Natural killer cell (primary cell): ENCODE results near the gene CA12. TPM values are rescaled to one million over a fixed set of nuclear protein-coding genes. Genes with fewer than 3 reads are reported as not detected.

Experiments
- ATAC-seq, 3 donors: fragments of 150-1000 bp in 2 of 3; fragments of 200-7000 bp in 1 of 3; cut with Tn5 transposase; 1 replicate in 1 of 3; 2 replicates in 2 of 3; pipeline ENCODE4 v1.10.0; 2021; ENCODE audit warnings: mild to moderate bottlenecking in 2 of 3, moderate library complexity in 2 of 3
- DNase-seq, 2 donors: peaks; one replicate each; pipeline versions ENCODE4 v3.0.0 to v3.0.0-alpha.2; 2013 to 2021; ENCODE audit warnings: mixed read lengths in 1 of 2
- H3K27ac ChIP-seq: one replicate; pipeline ENCODE4 v1.5.1; 2013; ENCODE audit warnings: mild to moderate bottlenecking, low read length
- H3K27me3 ChIP-seq: one replicate; pipeline ENCODE4 v1.6.1; 2013; ENCODE audit warnings: low read length; ENCODE audit not compliant: control insufficient read depth, insufficient read depth
- H3K36me3 ChIP-seq: one replicate; pipeline ENCODE4 v1.6.1; 2013; ENCODE audit warnings: low read length; ENCODE audit not compliant: control insufficient read depth, insufficient read depth
- H3K4me1 ChIP-seq: one replicate; pipeline ENCODE4 v1.6.1; 2013; ENCODE audit warnings: low read length; ENCODE audit not compliant: control insufficient read depth, insufficient read depth
- H3K4me3 ChIP-seq: one replicate; pipeline ENCODE4 v1.5.1; 2013; ENCODE audit warnings: low read length
- H3K9me3 ChIP-seq: one replicate; pipeline ENCODE4 v1.6.1; 2013; ENCODE audit warnings: low read length; ENCODE audit not compliant: control insufficient read depth, insufficient read depth
- H3K27ac Mint-ChIP-seq, 2 donors: one replicate each; pipeline ENCODE4 v1.8.0; 2022; ENCODE audit warnings: mild to moderate bottlenecking in 2 of 2, mixed read lengths in 2 of 2, moderate library complexity in 1 of 2
- H3K27me3 Mint-ChIP-seq, 2 donors: one replicate each; pipeline ENCODE4 v1.8.0; 2022; ENCODE audit warnings: low read depth in 2 of 2, mixed read lengths in 2 of 2
- H3K36me3 Mint-ChIP-seq: one replicate; pipeline ENCODE4 v1.8.0; 2022; ENCODE audit warnings: mixed read lengths
- H3K4me1 Mint-ChIP-seq, 2 donors: one replicate each; pipeline ENCODE4 v1.8.0; 2022; ENCODE audit warnings: mixed read lengths in 2 of 2
- H3K4me3 Mint-ChIP-seq: one replicate; pipeline ENCODE4 v1.8.0; 2022; ENCODE audit warnings: mild to moderate bottlenecking, moderate library complexity, mixed read lengths
- H3K9me3 Mint-ChIP-seq, 2 donors: one replicate each; pipeline ENCODE4 v1.8.0; 2022; ENCODE audit warnings: mixed read lengths in 2 of 2
- WGBS: methylation state at CpG from one replicate; pipeline ENCODE4 v1.1.7; 2013; ENCODE audit warnings: missing lambda C conversion rate; ENCODE audit not compliant: insufficient coverage; 5-methylcytosine and 5-hydroxymethylcytosine counted together
- intact Hi-C: fragments of 100-400 bp; cut with micrococcal nuclease; formaldehyde crosslinking; loops from one replicate; pipeline ENCODE4 v1.14.2; 2022
- total RNA-seq, 4 donors: library from RNA; stranded (reverse); fragments of 120-200 nt in 1 of 4; gene quantifications; one replicate each; pipeline versions ENCODE4 v1.2.3 to v1.2.4, GENCODE V29; 2013 to 2022
- TF ChIP-seq, protein P1 (sequence below): fragments of 200-600 bp; IDR thresholded peaks from one replicate; pipeline ENCODE4 v1.8.0; 2022; ENCODE audit warnings: antibody characterized with exemption

CA12 gene
- total RNA-seq, 3 donors from 2014 or later (not counting 1 experiment from before 2014, with no cell fraction given), result not detected

DNA sequence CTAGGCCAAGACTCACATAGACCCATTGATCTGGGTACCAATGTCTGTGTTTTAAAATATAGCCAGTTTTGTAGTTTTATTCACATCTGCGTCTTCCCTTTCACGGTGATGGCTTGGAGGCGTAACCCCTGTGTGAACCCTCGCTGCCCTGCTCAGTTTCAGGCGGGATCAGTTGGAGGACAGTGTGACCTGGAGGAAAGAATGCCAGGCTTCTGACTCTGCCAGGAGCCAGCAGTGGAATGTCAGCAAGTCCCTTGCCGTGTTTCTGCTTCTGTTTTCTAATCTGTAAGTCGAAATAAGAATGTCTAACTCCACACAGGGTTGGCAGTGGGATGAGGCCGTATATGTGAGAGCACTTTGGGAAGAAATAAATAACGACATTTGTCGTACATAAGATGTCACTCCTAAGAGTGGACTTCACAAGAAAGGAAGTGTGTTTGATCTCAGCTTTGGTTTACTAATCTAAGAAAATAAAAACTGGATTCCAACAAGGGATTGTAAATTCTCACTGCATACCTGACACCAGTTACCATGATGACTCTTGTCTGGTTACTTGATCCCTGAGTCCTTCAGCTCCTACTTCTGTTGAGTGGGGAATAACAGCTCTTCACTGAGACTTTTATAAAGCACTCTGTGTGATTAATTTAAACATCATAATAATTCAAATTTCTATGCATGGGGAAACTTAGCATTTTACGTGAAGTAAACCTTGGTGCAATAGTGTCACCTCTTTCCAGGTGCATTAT lies 6.3 kb upstream of the CA12 start:
- no peaks in the 10 kb centered on the region for H3K9me3 Mint-ChIP-seq
- TF ChIP-seq, protein P1, sequence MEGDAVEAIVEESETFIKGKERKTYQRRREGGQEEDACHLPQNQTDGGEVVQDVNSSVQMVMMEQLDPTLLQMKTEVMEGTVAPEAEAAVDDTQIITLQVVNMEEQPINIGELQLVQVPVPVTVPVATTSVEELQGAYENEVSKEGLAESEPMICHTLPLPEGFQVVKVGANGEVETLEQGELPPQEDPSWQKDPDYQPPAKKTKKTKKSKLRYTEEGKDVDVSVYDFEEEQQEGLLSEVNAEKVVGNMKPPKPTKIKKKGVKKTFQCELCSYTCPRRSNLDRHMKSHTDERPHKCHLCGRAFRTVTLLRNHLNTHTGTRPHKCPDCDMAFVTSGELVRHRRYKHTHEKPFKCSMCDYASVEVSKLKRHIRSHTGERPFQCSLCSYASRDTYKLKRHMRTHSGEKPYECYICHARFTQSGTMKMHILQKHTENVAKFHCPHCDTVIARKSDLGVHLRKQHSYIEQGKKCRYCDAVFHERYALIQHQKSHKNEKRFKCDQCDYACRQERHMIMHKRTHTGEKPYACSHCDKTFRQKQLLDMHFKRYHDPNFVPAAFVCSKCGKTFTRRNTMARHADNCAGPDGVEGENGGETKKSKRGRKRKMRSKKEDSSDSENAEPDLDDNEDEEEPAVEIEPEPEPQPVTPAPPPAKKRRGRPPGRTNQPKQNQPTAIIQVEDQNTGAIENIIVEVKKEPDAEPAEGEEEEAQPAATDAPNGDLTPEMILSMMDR, result no peak
- no peak overlapping the region for H3K4me3 Mint-ChIP-seq
- Histone ChIP-seq H3K4me3 (no peak overlapping the region), H3K4me1 (no peaks in the 10 kb centered on the region), H3K27me3 (peaks cover 8% of the 10 kb centered on the region), H3K9me3 (no peaks in the 10 kb centered on the region), H3K36me3 (no peaks in the 10 kb centered on the region), H3K27ac (no peak overlapping the region)
- 92% methylated on average over 11 of the region's 11 CpGs for WGBS
- no peaks in the 10 kb centered on the region for H3K36me3 Mint-ChIP-seq
- intact Hi-C loops, result no loop called here
- ATAC-seq (no peak), DNase-seq (no peak)
- peaks cover 28 to 34% of the 10 kb centered on the region in 2 donors for H3K27me3 Mint-ChIP-seq
- peaks cover 5 to 9% of the 10 kb centered on the region in 2 donors for H3K4me1 Mint-ChIP-seq
- no peak overlapping the region for H3K27ac Mint-ChIP-seq

- TF ChIP-seq, protein P1, result no peak
- Mint-ChIP-seq H3K27ac (no peak overlapping the region), H3K9me3 (no peaks in the 10 kb centered on the region), H3K36me3 (no peaks in the 10 kb centered on the region), H3K4me1 (peaks cover 0 to 4% of the 10 kb centered on the region in 2 donors), H3K4me3 (no peak overlapping the region), H3K27me3 (peaks cover 38 to 49% of the 10 kb centered on the region in 2 donors)
- no peak for DNase-seq
- H3K27ac ChIP-seq, result no peak overlapping the region
- intact Hi-C loops, result no loop called here
- H3K4me3 ChIP-seq, result no peak overlapping the region
- H3K9me3 ChIP-seq, result no peaks in the 10 kb centered on the region
- ATAC-seq, result no peak
- H3K4me1 ChIP-seq, result peaks cover 7% of the 10 kb centered on the region
- H3K27me3 ChIP-seq, result peaks cover 15% of the 10 kb centered on the region
- no peaks in the 10 kb centered on the region for H3K36me3 ChIP-seq
- 80% methylated on average over 1 of the region's 1 CpG for WGBS
Observed at GRCh38 chr15:63385911-63386531, 4.4 kb upstream of the CA12 start.

DNA sequence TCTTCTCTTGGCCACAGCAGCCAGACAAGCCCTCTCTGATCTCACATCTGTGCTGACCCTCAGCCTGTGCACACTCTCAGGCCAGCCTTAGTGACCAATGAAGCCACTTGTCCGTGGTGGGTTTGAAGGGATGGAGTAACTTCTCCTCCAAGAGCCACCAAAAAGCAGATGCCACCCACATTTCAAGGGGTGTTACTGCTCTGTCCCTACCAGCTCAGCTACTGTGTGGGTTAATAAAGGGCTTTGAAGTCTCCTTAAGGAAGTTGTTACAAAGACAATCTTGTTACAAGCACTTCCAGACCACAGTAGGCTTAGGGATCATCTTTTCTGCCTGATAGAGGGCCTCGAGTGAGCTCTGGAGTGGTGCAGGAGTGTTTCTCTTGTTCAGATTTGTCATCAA lies 3.3 kb upstream of the CA12 start:
- Histone ChIP-seq H3K4me3 (no peak overlapping the region), H3K4me1 (peaks cover 7% of the 10 kb centered on the region), H3K36me3 (no peaks in the 10 kb centered on the region), H3K27me3 (peaks cover 16% of the 10 kb centered on the region), H3K9me3 (no peaks in the 10 kb centered on the region), H3K27ac (no peak overlapping the region)
- DNase-seq (no peak), ATAC-seq (no peak)
- Mint-ChIP-seq H3K27ac (no peak overlapping the region), H3K27me3 (peaks cover 43 to 59% of the 10 kb centered on the region in 2 donors), H3K9me3 (no peaks in the 10 kb centered on the region), H3K36me3 (no peaks in the 10 kb centered on the region), H3K4me3 (no peak overlapping the region), H3K4me1 (peaks cover 0 to 8% of the 10 kb centered on the region in 2 donors)
- TF ChIP-seq, protein P1, result no peak
- intact Hi-C loops, result no loop called here
- 76% methylated on average over 1 of the region's 2 CpGs for WGBS
